ENCODE data around the gene CCDC146.
"Not testable (repeated sequence)": the region's sequence is repeated elsewhere in the genome, so short reads cannot be mapped to it uniquely, and the experiment has no call there.

The CCDC146 gene

GRCh38 chr7:77112719-77113306, 9.6 kb upstream of the CCDC146 start:
- H3K4me3 ChIP-seq (ENCODE audit: control insufficient read depth, low read depth, low read length); DNase-seq (ENCODE audit: low read depth): not testable (repeated sequence)
- TF ChIP-seq CTCF (IDR thresholded peaks at IDR 0.05; ENCODE audit: control insufficient read depth, insufficient read depth, low read depth, low read length, missing control alignments) = peak; percentile 20

- not testable (repeated sequence) for DNase-seq (ENCODE audit: low read depth); H3K4me3 ChIP-seq (ENCODE audit: control insufficient read depth, low read depth, low read length)
Observed at GRCh38 chr7:77125486-77125885, 3.1 kb downstream of the CCDC146 start.

DNA sequence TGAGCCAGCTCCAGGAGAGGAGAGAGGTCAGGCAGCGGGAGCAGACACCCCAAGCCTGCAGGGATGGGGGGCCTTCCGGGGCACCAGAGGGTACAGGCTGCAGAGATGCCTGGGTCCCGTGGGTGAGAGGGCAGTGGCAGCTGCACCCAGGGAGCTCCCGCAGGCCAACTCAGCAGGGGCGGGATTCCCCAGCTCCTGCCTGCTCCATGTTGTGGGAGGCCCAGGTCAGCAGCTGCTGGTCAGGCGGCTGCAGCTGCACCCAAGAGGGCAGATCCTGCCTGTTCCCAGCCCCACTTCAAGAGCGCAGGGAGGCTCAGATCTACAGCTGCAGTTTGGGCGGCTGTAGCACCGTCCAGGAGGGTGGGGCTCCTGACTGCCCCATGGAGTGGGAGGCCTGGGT, 4.6 kb downstream of the CCDC146 start:
- not testable (repeated sequence) for H3K4me3 ChIP-seq (ENCODE audit: control insufficient read depth, low read depth, low read length); DNase-seq (ENCODE audit: low read depth)

DNA sequence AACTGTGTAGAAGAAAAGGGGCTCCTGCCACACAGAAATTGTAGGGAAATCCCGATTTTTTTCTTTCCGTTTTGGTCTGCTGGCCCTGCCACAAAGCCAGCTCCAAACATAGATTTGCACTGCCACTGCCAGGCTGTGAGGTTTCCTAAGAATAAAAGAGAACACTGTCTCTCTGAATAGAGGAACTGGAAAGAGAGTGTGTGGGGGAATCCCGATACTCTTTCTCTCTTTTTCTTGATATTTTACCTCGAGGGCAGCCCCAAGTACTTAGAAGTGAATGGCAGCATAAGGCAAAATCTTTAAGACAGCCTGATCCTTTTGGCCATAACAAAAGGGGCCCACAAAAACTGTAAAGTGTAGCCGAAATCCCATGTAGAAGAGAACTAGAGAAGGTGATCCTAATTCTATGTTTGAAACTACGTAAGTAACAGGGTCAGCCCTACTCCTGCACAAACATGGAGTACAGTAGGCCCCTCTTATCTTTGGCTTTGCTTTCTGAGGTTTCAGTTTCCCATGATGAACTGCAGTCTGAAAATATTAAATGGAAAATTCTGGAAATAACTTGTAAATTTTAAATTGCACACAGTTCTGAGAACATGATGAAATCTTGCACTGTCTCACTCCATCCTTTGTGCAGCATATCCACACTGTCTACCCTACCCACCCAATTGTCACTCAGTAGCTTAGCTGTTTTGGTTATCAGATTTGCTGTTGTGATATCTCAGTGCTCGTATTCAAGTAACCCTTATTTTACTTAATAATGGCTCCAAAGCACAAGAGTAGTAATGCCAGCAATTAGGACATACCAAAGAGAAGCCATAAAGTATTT, 6.4 kb downstream of the CCDC146 start:
- not testable (repeated sequence) for H3K4me3 ChIP-seq (ENCODE audit: control insufficient read depth, low read depth, low read length)

DNA sequence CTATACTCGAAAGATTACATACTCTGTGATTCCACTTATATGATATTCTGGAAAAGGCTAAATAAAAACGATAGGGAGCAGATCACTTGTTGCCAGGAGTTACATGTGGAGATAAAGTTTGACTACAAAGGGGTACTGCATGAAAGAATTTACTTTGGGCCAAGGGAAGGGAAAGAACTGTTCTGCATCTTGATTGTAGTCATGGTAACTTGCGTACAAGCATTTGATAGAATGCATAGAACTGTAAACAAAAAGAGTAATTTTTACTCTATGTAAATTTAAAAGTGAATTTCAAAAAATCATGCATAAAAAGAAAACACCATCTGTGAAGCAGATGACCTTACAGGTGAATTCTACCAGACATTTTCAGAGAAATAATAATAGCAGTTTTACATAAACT, 9.4 kb downstream of the CCDC146 start:
- H3K4me3 ChIP-seq (ENCODE audit: control insufficient read depth, low read depth, low read length); DNase-seq (ENCODE audit: low read depth): not testable (repeated sequence)

More for the DNA sequence above, 6.4 kb downstream of the CCDC146 start:
- DNase-seq (ENCODE audit: low read depth) = not testable (repeated sequence)

DNA sequence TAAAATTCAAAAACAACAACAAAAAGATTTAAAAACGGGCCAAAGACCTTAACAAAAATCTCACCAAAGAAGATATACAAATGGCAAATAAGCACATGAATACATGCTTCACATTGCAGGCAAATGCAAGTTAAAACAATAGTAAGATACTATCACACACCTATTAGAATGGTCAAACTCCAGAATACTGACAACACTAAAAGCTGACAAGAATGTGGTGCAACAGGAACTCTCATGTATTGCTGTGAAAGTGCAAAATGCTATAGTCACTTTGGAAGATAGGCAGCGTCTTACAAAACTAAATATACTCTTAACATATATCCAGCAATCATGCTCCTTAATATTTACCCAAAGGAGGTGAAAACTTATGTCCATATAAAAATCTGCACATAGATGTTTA, 16.3 kb downstream of the CCDC146 start:
- not testable (repeated sequence) for DNase-seq (ENCODE audit: low read depth); H3K4me3 ChIP-seq (ENCODE audit: control insufficient read depth, low read depth, low read length)

DNA sequence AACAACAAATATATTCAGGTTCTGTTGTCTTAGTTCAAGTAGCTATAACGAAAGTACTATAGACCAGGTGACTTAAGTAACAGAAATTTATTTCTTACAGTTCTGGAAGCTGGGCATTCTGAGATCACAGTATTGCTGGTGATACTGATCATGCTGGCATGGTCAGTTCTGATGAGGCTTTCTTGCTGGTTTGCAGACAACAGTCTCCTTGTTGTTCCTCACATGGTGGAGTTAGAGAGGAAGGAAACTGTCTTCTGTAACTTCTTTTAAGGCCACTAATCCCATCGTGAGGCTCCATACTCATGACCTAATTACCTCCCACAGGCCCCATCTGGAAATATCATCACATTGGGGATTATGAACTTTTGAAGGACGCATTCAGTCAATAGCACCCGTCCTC, 17.9 kb downstream of the CCDC146 start:
- not testable (repeated sequence) for DNase-seq (ENCODE audit: low read depth)

DNA sequence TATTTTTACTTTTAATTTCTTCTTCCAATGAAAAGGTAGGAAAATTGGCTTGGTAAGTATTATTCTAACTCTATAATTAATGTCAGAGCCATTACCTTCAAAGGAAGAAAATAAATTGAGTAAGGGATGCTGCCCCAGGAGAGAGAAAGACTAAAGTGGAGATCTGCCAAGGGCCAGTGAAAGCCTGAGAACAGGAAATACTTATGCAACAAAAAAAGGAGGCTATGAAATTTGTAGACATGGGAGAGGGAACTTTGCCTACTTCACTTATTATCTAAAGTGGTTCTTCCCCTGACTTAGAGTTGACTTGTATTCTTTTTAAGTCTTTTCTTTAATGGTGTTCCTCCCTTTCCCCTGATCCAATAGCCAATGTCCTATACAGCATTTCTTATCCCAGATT, 29.8 kb downstream of the CCDC146 start:
- not testable (repeated sequence) for H3K4me3 ChIP-seq (ENCODE audit: control insufficient read depth, low read depth, low read length)
- DNase-seq (ENCODE audit: low read depth) = peak; percentile 3

More for the DNA sequence above, 17.9 kb downstream of the CCDC146 start:
- H3K4me3 ChIP-seq (ENCODE audit: control insufficient read depth, low read depth, low read length) = not testable (repeated sequence)

DNA sequence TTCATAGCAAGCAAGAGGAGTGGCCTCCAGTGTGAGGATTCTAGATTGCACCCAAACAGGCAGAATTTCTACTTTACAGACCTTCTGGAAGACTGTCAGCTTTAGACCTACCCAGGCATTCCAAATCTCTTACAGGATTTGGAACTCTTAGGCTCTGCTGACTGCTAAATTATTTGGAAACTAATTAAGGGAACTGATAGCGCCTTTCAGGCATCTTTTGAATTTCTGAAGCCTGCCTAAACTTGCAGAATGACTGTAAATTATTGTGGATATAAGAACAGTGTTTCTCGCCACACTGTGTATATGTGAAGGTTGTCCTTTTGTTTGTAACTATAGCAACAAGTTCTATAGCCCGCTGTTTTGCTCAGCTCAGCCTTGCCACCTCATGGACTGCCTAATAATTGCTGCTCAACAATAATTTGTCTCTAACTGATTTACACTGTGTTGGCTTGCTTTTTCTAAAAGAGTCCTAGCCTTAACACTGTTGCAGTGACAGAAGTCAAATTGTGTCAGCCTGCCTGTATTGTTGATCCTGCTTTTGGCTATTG, 32.6 kb downstream of the CCDC146 start:
- H3K4me3 ChIP-seq (ENCODE audit: control insufficient read depth, low read depth, low read length); DNase-seq (ENCODE audit: low read depth): not testable (repeated sequence)

DNA sequence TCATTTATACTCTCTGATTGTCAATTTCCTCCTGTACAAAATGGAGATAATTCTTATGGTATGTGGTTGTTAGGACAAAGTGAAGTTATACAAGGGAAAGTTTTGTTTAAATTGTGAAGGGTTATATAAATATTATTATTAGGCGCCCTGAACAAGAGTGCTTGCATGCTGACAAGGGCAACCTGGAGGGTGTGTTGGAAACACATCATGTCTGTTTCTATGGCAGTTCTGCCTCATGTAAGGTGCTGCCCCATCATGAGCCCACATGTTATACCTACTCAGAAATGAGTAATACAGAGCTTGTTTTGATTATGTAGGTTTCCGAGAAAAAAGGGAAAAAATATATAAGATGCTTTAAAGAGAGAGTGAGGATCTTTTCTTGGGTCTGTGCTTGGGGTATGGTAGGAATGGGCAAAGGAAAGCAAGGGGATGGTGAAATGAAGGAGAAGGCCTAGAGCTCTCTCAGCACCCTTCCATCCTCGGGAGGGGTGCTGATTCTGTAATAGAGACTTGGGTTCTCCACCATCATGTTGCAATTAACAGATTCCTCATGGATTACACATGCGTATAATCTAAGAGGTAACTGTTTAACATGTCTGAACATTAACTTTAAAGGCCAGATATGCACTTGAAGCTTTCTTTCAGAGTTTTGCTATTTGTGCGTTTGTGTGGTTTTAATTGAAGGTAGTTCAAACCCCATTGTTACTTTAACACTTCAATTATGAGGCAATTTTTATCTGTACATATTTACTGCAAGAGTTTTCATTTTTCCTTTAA, 33.4 kb downstream of the CCDC146 start:
- not testable (repeated sequence) for DNase-seq (ENCODE audit: low read depth); H3K4me3 ChIP-seq (ENCODE audit: control insufficient read depth, low read depth, low read length)

DNA sequence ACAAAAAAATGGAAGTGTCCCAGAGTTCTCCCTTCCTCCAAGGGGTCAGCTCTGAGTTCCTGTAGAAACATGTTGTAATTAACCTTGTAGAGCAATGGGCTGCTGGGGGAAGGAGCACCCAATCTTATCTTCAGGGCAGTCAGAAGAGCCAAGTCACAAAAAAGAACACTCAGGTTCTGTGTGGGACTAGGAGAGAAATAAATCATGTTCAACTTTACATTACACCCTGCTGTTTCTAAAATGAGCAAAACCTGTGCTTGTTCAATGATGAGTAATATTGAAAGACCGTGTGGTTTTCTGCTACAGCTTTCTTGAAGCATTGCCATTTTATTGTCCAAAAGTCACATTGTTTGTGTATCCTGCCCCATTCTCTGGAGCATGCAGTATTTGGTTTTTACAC, 34.6 kb downstream of the CCDC146 start:
- DNase-seq (ENCODE audit: low read depth); H3K4me3 ChIP-seq (ENCODE audit: control insufficient read depth, low read depth, low read length): not testable (repeated sequence)

DNA sequence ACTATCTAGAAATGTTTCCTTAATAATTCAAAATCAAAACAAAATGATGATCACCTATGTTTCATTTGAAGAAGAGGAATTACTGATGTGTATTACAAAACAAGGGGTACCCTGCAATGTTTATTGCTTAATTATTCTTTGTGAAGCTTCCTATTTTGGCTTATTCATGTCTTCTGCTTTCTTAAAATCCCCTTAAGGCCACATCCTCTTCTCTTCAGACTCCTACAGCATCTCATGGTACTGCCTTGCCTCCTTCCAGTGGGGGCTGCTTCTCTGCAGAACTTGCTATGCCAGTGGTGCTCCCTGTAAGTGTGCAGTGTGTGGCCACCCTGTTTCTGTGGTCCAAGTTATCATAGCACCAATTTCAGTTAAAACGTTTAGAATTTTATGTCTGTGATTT, 35.0 kb downstream of the CCDC146 start:
- TF ChIP-seq CTCF (IDR thresholded peaks at IDR 0.05; ENCODE audit: control insufficient read depth, insufficient read depth, low read depth, low read length, missing control alignments) = no peak
- H3K4me3 ChIP-seq (ENCODE audit: control insufficient read depth, low read depth, low read length) = no peak overlapping the region
- DNase-seq (ENCODE audit: low read depth) = no peak

- H3K4me3 ChIP-seq (ENCODE audit: control insufficient read depth, low read depth, low read length); DNase-seq (ENCODE audit: low read depth): not testable (repeated sequence)
Observed at GRCh38 chr7:77171073-77171472, 48.7 kb downstream of the CCDC146 start.

DNA sequence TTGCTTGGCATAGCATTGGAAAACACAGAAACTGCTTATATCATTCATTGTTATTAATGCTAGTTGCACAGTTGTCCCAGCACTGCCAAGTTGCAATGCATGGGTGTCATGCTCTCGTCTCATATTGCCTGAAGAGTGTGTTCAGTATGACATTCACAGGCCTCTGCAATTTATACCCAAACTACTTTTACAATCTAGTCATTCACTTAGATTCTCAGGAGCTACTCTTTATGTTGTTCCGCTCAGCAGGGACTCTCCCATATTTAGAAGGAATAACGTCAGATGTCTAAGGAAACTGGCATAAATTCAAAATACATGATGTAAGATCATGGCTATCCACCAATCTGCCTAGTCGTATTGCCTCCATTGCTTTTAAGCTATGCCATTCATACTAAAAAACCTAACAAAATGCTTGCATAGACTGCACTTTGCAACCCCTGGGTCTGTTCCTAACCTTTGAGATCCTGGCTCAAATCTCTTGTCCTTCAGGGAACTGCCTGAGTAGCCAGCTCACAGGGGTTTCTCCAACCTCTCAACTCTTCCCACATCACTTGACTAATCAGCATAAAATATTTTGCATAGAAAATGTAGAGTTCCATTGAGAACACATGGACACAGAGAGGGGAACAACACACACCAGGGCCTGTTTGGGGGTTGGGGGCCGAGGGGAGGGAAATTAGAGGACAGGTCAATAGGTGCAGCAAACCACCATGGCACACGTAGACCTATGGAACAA, 50.2 kb downstream of the CCDC146 start:
- H3K4me3 ChIP-seq (ENCODE audit: control insufficient read depth, low read depth, low read length) = not testable (repeated sequence)

GRCh38 chr7:77174418-77174817, 52.0 kb downstream of the CCDC146 start:
- not testable (repeated sequence) for H3K4me3 ChIP-seq (ENCODE audit: control insufficient read depth, low read depth, low read length); DNase-seq (ENCODE audit: low read depth)

More for the DNA sequence above, 50.2 kb downstream of the CCDC146 start:
- not testable (repeated sequence) for DNase-seq (ENCODE audit: low read depth)

All from AG09309 (cell line).